Fibroblast of lung (primary cell): Measurements from ENCODE around the gene MSI2. TPM values are rescaled to one million over a fixed set of nuclear protein-coding genes. Genes with fewer than 3 reads are reported as not detected.

Source experiments
- DNase-seq, 2 donors: peaks; one replicate each; pipeline versions ENCODE4 v3.0.0 to v3.0.0-alpha.2; 2010; ENCODE audit warnings: low read depth in 2 of 2
- H2AFZ ChIP-seq: 2 replicates; pipeline ENCODE4 v1.5.1; 2012; ENCODE audit warnings: low read length, control low read depth, inconsistent platforms
- H3K27ac ChIP-seq: 2 replicates; pipeline ENCODE4 v1.5.1; 2011; ENCODE audit warnings: low read length, control low read depth; ENCODE audit not compliant: insufficient read depth
- H3K27me3 ChIP-seq: 2 replicates; pipeline ENCODE4 v1.5.1; 2011; ENCODE audit warnings: mild to moderate bottlenecking, low read length; ENCODE audit not compliant: control insufficient read depth, insufficient read depth
- H3K36me3 ChIP-seq: 2 replicates; pipeline ENCODE4 v1.5.1; 2011; ENCODE audit warnings: low read length; ENCODE audit not compliant: control insufficient read depth, insufficient read depth
- H3K4me1 ChIP-seq: 2 replicates; pipeline ENCODE4 v1.5.1; 2011; ENCODE audit warnings: low read length; ENCODE audit not compliant: control insufficient read depth, insufficient read depth; ENCODE audit errors: extremely low read depth
- H3K4me2 ChIP-seq: 2 replicates; pipeline ENCODE4 v1.5.1; 2011; ENCODE audit warnings: low read length, control low read depth; ENCODE audit not compliant: insufficient read depth; ENCODE audit errors: extremely low read depth
- H3K4me3 ChIP-seq, 4 experiments: fragments of 200-600 bp in 1 of 4; sonication (generic) in 1 of 4; replicated peaks in 1 of 4; 2 replicates each; pipeline ENCODE4 v1.5.1; 2011 to 2016; ENCODE audit warnings: low read length in 4 of 4, low read depth in 3 of 4, mild to moderate bottlenecking in 3 of 4, control low read depth in 2 of 4, inconsistent platforms in 1 of 4, mixed read lengths in 1 of 4; ENCODE audit not compliant: insufficient read depth in 1 of 4; ENCODE audit errors: control extremely low read depth in 1 of 4
- H3K79me2 ChIP-seq: 2 replicates; pipeline ENCODE4 v1.5.1; 2012; ENCODE audit warnings: mild to moderate bottlenecking, low read length, inconsistent platforms; ENCODE audit not compliant: control insufficient read depth, insufficient read depth
- H3K9ac ChIP-seq: 2 replicates; pipeline ENCODE4 v1.5.1; 2011; ENCODE audit warnings: mild to moderate bottlenecking, low read length, control low read depth; ENCODE audit not compliant: insufficient read depth
- H3K9me3 ChIP-seq: 2 replicates; pipeline ENCODE4 v1.5.1; 2012; ENCODE audit warnings: low read depth, low read length; ENCODE audit not compliant: control insufficient read depth, insufficient read depth
- H4K20me1 ChIP-seq: 2 replicates; pipeline ENCODE4 v1.5.1; 2011; ENCODE audit warnings: low read length; ENCODE audit not compliant: control insufficient read depth, insufficient read depth; ENCODE audit errors: extremely low read depth
- CTCF ChIP-seq, 2 donors: IDR thresholded peaks in 1 of 2; conservative IDR thresholded peaks in 1 of 2; 1 replicate in 1 of 2; 2 replicates in 1 of 2; pipeline ENCODE4 v1.5.1; 2011 to 2012; ENCODE audit warnings: low read length in 2 of 2, control low read depth in 1 of 2, inconsistent platforms in 1 of 2, low read depth in 1 of 2, mild to moderate bottlenecking in 1 of 2
- EZH2 ChIP-seq: IDR thresholded peaks from 2 replicates; pipeline ENCODE4 v1.5.1; 2012; ENCODE audit warnings: low read length, control low read depth, mild to moderate bottlenecking; ENCODE audit errors: missing control alignments
- polyA plus RNA-seq, 2 donors: library from polyadenylated mRNA; depleted of rRNA in 1 of 2; stranded (reverse) in 1 of 2; unstranded in 1 of 2; fragments of >200 nt; gene quantifications; 2 replicates each; pipeline ENCODE4 v1.2.1, GENCODE V29; 2011 to 2012; ENCODE audit warnings: missing spikeins in 1 of 2
- total RNA-seq: library from RNA; depleted of rRNA; stranded (reverse); fragments of >200 nt; gene quantifications from 2 replicates; pipeline ENCODE4 v1.2.1, GENCODE V29; 2014

Gene MSI2
- total and polyA plus RNA-seq, 2 donors (not counting 1 experiment from before 2014, with no cell fraction given), result 6.8 to 14.2 TPM

- H3K4me1 ChIP-seq, result no peaks in the 10 kb centered on the region
- DNase-seq, result no peak
- H3K4me2 ChIP-seq, result no peak overlapping the region
- H3K36me3 ChIP-seq, result no peaks in the 10 kb centered on the region
- H2AFZ ChIP-seq, result no peak overlapping the region
- H3K79me2 ChIP-seq, result no peaks in the 10 kb centered on the region
- no peak overlapping the region for H3K4me3 ChIP-seq
- H3K27me3 ChIP-seq, result no peaks in the 10 kb centered on the region
- no peaks in the 10 kb centered on the region for H4K20me1 ChIP-seq
- no peaks in the 10 kb centered on the region for H3K9me3 ChIP-seq
- H3K27ac ChIP-seq, result no peak overlapping the region
- TF ChIP-seq EZH2, result no peak
- TF ChIP-seq CTCF (conservative IDR thresholded peaks at IDR 0.05 in 1 of 2, IDR thresholded peaks at IDR 0.05 in 1 of 2; ENCODE audit: low read depth in 1 of 2, low read length in 2 of 2), result no peak
- H3K9ac ChIP-seq, result no peak overlapping the region
These were observed 139.5 kb downstream of the MSI2 start for GRCh38 chr17:57395721-57396321.

- Histone ChIP-seq H3K9ac (no peak overlapping the region), H3K36me3 (no peaks in the 10 kb centered on the region), H3K9me3 (no peaks in the 10 kb centered on the region), H3K4me2 (no peak overlapping the region), H3K4me3 (no peak overlapping the region), H3K27me3 (no peaks in the 10 kb centered on the region), H2AFZ (no peak overlapping the region), H3K79me2 (no peaks in the 10 kb centered on the region), H4K20me1 (no peaks in the 10 kb centered on the region), H3K27ac (no peak overlapping the region), H3K4me1 (no peaks in the 10 kb centered on the region)
- no peak for TF ChIP-seq CTCF (conservative IDR thresholded peaks at IDR 0.05 in 1 of 2, IDR thresholded peaks at IDR 0.05 in 1 of 2; ENCODE audit: low read depth in 1 of 2, low read length in 2 of 2)
- TF ChIP-seq EZH2, result no peak
- DNase-seq, result no peak
These were observed 140.2 kb downstream of the MSI2 start for GRCh38 chr17:57396511-57396921.

- H3K4me3 ChIP-seq, result no peak overlapping the region
- no peaks in the 10 kb centered on the region for H3K79me2 ChIP-seq
- no peaks in the 10 kb centered on the region for H3K9me3 ChIP-seq
- H3K4me1 ChIP-seq, result no peaks in the 10 kb centered on the region
- H3K9ac ChIP-seq, result no peak overlapping the region
- H4K20me1 ChIP-seq, result no peaks in the 10 kb centered on the region
- H3K27ac ChIP-seq, result no peak overlapping the region
- H3K36me3 ChIP-seq, result no peaks in the 10 kb centered on the region
- H2AFZ ChIP-seq, result no peak overlapping the region
- H3K4me2 ChIP-seq, result no peak overlapping the region
- TF ChIP-seq CTCF (conservative IDR thresholded peaks at IDR 0.05 in 1 of 2, IDR thresholded peaks at IDR 0.05 in 1 of 2; ENCODE audit: low read depth in 1 of 2, low read length in 2 of 2) (no peak), EZH2 (no peak)
- no peaks in the 10 kb centered on the region for H3K27me3 ChIP-seq
- no peak for DNase-seq
These were observed 141.1 kb downstream of the MSI2 start for GRCh38 chr17:57397402-57397801.
